K562 (cell line): ENCODE measurements around the gene DDIT3. TPM values are rescaled to one million over a fixed set of nuclear protein-coding genes. Genes with fewer than 3 reads are reported as not detected.
A peak's percentile ranks its signal among the peaks of the same experiment; 100 is the strongest.

Experiments
- ARID3B ChIP-seq: fragments of 250-450 bp; sonication (Bioruptor Pico); IDR thresholded peaks from 2 replicates; pipeline ENCODE4 v1.4.0; 2020; ENCODE audit warnings: borderline replicate concordance
- CHD1 ChIP-seq: fragments of 200-600 bp; sonication (generic); IDR thresholded peaks from one replicate; pipeline ENCODE4 v1.6.1; 2012; ENCODE audit warnings: mild to moderate bottlenecking, moderate library complexity, low read length, inconsistent platforms
- FOS ChIP-seq: IDR thresholded peaks from 3 replicates; pipeline ENCODE4 v1.6.1; 2011; ENCODE audit not compliant: insufficient read length; ENCODE audit errors: extremely low read depth
- FOXA1 ChIP-seq: fragments of 450-650 bp; IDR thresholded peaks from 2 replicates; pipeline ENCODE4 v1.6.1; 2016; ENCODE audit warnings: mild to moderate bottlenecking, borderline replicate concordance
- KDM1A ChIP-seq, 2 experiments: fragments of 450-650 bp; IDR thresholded peaks; 2 replicates each; pipeline ENCODE4 v1.6.1; 2016; ENCODE audit warnings: mild to moderate bottlenecking in 2 of 2
- NFRKB ChIP-seq: fragments of 450-650 bp; IDR thresholded peaks from 2 replicates; pipeline ENCODE4 v1.6.1; 2016; ENCODE audit warnings: low read depth
- SNIP1 ChIP-seq: fragments of 450-650 bp; IDR thresholded peaks from 2 replicates; pipeline ENCODE4 v1.7.1; 2017; ENCODE audit warnings: low read depth, mild to moderate bottlenecking
- ZNF140 ChIP-seq: fragments of 250-450 bp; sonication (Bioruptor Pico); IDR thresholded peaks from 2 replicates; pipeline ENCODE4 v1.8.0; 2021; ENCODE audit warnings: moderate library complexity, mild to moderate bottlenecking, inconsistent platforms
- ZNF696 ChIP-seq: fragments of 250-450 bp; sonication (Bioruptor Pico); conservative IDR thresholded peaks from 2 replicates; pipeline ENCODE4 v1.4.0; 2020; ENCODE audit warnings: mild to moderate bottlenecking, moderate library complexity
- polyA plus RNA-seq, 8 experiments: library from polyadenylated mRNA; depleted of rRNA in 4 of 8; stranded (reverse) in 5 of 8; unstranded in 3 of 8; fragments of >200 nt; fragmentation: Nextera tagmentation in 2 of 8; fragmentation: Illumina TruSeq in 1 of 8; extraction: Ambion mirVana in 2 of 8; extraction: Trizol in 1 of 8; gene quantifications; 2 replicates each; pipeline versions ENCODE4 v1.2.1 to v1.2.3, GENCODE V29; 2011 to 2014; ENCODE audit warnings: inconsistent platforms in 1 of 8, missing spikeins in 1 of 8
- total RNA-seq, 7 experiments: library from RNA; depleted of rRNA in 6 of 7; stranded (reverse); fragments of >200 nt in 6 of 7; fragmentation: Illumina TruSeq in 2 of 7; extraction: Trizol in 2 of 7; gene quantifications; 2 replicates each; pipeline versions ENCODE4 v1.2.1 to v1.2.3, GENCODE V29; 2011 to 2021; ENCODE audit warnings: low replicate concordance in 1 of 7
- TF ChIP-seq, protein P1 (sequence below): sonication (generic); formaldehyde crosslinking; IDR thresholded peaks from 2 replicates; pipeline ENCODE4 v1.8.0; 2023; ENCODE audit warnings: mild to moderate bottlenecking, missing genetic modification reagents
- TF ChIP-seq, protein P2 (sequence below): fragments of 250-450 bp; sonication (Bioruptor Pico); IDR thresholded peaks from 2 replicates; pipeline ENCODE4 v1.5.0; 2021; ENCODE audit warnings: mild to moderate bottlenecking, borderline replicate concordance
- TF ChIP-seq, protein P3 (sequence below): fragments of 450-650 bp; IDR thresholded peaks from 2 replicates; pipeline ENCODE4 v1.6.1; 2016; ENCODE audit warnings: borderline replicate concordance
- TF ChIP-seq, protein P4 (sequence below): fragments of 450-650 bp; IDR thresholded peaks from 2 replicates; pipeline ENCODE4 v1.6.1; 2016
- TF ChIP-seq, protein P5 (sequence below): sonication (generic); formaldehyde crosslinking; IDR thresholded peaks from 2 replicates; pipeline ENCODE4 v1.8.0; 2022; ENCODE audit warnings: mild to moderate bottlenecking, missing genetic modification reagents

Gene DDIT3
- total and polyA plus RNA-seq, 9 of the 15 experiments (the other 6 are each of a cell fraction or from before 2014, with no cell fraction given): 59.1 to 272 (median 89.9) TPM

- TF ChIP-seq, protein P1, sequence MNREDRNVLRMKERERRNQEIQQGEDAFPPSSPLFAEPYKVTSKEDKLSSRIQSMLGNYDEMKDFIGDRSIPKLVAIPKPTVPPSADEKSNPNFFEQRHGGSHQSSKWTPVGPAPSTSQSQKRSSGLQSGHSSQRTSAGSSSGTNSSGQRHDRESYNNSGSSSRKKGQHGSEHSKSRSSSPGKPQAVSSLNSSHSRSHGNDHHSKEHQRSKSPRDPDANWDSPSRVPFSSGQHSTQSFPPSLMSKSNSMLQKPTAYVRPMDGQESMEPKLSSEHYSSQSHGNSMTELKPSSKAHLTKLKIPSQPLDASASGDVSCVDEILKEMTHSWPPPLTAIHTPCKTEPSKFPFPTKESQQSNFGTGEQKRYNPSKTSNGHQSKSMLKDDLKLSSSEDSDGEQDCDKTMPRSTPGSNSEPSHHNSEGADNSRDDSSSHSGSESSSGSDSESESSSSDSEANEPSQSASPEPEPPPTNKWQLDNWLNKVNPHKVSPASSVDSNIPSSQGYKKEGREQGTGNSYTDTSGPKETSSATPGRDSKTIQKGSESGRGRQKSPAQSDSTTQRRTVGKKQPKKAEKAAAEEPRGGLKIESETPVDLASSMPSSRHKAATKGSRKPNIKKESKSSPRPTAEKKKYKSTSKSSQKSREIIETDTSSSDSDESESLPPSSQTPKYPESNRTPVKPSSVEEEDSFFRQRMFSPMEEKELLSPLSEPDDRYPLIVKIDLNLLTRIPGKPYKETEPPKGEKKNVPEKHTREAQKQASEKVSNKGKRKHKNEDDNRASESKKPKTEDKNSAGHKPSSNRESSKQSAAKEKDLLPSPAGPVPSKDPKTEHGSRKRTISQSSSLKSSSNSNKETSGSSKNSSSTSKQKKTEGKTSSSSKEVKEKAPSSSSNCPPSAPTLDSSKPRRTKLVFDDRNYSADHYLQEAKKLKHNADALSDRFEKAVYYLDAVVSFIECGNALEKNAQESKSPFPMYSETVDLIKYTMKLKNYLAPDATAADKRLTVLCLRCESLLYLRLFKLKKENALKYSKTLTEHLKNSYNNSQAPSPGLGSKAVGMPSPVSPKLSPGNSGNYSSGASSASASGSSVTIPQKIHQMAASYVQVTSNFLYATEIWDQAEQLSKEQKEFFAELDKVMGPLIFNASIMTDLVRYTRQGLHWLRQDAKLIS: no peak
- 0 out of 2 replicates have a peak, but pooled peaks have one; percentile 9 for TF ChIP-seq NFRKB
- no peak for TF ChIP-seq ARID3B (CRISPR knock-in tag)
- TF ChIP-seq, protein P2, sequence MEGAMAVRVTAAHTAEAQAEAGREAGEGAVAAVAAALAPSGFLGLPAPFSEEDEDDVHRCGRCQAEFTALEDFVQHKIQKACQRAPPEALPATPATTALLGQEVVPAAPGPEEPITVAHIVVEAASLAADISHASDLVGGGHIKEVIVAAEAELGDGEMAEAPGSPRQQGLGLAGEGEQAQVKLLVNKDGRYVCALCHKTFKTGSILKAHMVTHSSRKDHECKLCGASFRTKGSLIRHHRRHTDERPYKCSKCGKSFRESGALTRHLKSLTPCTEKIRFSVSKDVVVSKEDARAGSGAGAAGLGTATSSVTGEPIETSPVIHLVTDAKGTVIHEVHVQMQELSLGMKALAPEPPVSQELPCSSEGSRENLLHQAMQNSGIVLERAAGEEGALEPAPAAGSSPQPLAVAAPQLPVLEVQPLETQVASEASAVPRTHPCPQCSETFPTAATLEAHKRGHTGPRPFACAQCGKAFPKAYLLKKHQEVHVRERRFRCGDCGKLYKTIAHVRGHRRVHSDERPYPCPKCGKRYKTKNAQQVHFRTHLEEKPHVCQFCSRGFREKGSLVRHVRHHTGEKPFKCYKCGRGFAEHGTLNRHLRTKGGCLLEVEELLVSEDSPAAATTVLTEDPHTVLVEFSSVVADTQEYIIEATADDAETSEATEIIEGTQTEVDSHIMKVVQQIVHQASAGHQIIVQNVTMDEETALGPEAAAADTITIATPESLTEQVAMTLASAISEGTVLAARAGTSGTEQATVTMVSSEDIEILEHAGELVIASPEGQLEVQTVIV: no peak
- TF ChIP-seq FOS: no peak
- TF ChIP-seq, protein P3, sequence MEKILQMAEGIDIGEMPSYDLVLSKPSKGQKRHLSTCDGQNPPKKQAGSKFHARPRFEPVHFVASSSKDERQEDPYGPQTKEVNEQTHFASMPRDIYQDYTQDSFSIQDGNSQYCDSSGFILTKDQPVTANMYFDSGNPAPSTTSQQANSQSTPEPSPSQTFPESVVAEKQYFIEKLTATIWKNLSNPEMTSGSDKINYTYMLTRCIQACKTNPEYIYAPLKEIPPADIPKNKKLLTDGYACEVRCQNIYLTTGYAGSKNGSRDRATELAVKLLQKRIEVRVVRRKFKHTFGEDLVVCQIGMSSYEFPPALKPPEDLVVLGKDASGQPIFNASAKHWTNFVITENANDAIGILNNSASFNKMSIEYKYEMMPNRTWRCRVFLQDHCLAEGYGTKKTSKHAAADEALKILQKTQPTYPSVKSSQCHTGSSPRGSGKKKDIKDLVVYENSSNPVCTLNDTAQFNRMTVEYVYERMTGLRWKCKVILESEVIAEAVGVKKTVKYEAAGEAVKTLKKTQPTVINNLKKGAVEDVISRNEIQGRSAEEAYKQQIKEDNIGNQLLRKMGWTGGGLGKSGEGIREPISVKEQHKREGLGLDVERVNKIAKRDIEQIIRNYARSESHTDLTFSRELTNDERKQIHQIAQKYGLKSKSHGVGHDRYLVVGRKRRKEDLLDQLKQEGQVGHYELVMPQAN: no peak
- TF ChIP-seq FOXA1: no peak
- TF ChIP-seq ZNF140 (CRISPR knock-in tag): no peak
- TF ChIP-seq, protein P4, sequence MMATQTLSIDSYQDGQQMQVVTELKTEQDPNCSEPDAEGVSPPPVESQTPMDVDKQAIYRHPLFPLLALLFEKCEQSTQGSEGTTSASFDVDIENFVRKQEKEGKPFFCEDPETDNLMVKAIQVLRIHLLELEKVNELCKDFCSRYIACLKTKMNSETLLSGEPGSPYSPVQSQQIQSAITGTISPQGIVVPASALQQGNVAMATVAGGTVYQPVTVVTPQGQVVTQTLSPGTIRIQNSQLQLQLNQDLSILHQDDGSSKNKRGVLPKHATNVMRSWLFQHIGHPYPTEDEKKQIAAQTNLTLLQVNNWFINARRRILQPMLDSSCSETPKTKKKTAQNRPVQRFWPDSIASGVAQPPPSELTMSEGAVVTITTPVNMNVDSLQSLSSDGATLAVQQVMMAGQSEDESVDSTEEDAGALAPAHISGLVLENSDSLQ: no peak
- TF ChIP-seq ZNF696: no peak
- TF ChIP-seq, protein P5, sequence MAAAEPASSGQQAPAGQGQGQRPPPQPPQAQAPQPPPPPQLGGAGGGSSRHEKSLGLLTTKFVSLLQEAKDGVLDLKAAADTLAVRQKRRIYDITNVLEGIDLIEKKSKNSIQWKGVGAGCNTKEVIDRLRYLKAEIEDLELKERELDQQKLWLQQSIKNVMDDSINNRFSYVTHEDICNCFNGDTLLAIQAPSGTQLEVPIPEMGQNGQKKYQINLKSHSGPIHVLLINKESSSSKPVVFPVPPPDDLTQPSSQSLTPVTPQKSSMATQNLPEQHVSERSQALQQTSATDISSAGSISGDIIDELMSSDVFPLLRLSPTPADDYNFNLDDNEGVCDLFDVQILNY: no peak
- TF ChIP-seq CHD1: no peak
- TF ChIP-seq SNIP1: no peak
- peak; percentile 82 to 93; a peak in 3 of 4 replicates for TF ChIP-seq KDM1A (IDR thresholded peaks at IDR 0.05)
These were observed 30.6 kb upstream of the DDIT3 start (continued) for GRCh38 chr12:57550641-57551549.
